HG03097 (cell line): ENCODE measurements around the gene SOX9.

Experiments
- ATAC-seq: cut with Tn5 transposase; IDR thresholded peaks from one replicate; pipeline ENCODE4 v1.9.1; 2021; ENCODE audit not compliant: unreplicated experiment, low FRiP score

Gene SOX9

DNA sequence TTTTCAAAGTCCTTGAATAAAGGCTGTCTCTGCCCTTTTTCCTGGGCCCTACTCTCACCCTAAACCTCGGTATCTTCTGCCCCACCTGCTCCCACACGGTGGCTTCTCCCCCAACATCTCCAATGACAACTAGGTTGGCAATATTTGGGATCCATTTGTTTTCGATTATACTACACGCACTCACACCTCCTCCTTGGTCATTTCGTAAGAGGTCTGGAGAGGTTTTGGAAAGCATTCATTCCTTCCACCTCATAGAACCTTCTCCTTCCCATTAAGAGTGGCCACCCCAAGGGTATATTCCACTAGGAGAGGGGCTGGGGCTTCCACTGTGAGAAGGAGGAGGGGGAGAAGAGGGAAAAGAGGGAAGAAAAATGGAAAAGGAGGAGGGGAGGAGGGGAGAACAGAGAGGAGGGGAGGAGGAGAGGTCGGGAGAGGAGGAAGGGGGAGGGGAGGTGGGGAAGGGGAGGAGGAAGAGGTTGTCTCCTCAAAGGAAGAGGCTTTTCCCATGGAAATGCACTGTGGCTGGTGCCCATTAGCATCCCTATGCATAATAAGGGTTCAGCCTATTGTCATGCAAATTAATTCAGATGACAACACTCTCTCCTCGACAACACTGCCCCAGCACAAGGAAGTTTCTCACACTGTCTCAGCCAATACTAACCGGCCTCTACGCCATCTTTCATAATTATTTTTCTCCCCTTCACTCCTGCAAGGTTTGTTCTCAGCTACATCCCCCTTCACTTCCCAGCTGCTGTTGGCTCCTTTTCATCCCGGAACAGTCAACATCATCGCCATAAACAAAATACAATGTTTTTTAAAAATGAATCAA is 30.0 kb downstream of the SOX9 start:
- ATAC-seq: no peak

DNA sequence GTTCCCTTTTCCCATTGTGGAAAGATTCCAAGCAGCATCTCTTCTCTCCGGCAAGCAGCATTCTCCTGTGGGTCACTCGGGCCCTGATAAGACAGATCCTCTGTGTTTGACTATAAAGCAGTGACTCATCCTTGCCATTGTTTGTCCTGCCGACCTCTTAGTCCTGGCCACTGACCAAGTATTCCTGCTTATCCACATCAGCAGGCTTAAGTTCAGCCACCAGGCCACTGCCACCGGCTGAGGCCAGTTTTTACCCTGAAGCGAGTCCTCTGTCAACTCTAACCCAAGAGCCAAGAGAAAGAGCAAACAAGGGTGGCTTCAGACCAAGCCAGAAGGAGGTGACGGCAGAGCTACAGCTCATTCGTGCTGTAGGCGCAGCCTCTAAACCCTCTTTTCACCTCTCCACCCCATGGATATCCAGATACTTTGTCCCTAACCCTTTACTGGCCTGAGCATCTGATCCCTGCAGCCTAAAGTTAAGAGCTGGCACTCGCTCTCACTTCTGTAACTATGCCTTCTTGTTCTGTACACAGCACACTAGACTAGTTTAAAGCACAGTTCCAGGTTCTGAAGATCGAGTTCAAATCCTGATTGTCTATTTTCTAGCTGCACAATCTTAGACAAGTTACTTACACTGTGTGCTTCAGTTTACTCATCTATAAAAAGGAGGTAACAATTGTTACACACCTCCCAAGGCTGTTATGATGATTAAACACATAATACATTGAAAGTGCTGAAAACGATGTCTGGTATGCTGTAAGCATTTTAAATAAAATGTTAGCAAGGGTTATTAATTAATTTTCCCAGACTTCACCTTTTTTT is 31.0 kb downstream of the SOX9 start:
- ATAC-seq: no peak

GRCh38 chr17:72152387-72152929 is 31.6 kb downstream of the SOX9 start:
- no peak for ATAC-seq

DNA sequence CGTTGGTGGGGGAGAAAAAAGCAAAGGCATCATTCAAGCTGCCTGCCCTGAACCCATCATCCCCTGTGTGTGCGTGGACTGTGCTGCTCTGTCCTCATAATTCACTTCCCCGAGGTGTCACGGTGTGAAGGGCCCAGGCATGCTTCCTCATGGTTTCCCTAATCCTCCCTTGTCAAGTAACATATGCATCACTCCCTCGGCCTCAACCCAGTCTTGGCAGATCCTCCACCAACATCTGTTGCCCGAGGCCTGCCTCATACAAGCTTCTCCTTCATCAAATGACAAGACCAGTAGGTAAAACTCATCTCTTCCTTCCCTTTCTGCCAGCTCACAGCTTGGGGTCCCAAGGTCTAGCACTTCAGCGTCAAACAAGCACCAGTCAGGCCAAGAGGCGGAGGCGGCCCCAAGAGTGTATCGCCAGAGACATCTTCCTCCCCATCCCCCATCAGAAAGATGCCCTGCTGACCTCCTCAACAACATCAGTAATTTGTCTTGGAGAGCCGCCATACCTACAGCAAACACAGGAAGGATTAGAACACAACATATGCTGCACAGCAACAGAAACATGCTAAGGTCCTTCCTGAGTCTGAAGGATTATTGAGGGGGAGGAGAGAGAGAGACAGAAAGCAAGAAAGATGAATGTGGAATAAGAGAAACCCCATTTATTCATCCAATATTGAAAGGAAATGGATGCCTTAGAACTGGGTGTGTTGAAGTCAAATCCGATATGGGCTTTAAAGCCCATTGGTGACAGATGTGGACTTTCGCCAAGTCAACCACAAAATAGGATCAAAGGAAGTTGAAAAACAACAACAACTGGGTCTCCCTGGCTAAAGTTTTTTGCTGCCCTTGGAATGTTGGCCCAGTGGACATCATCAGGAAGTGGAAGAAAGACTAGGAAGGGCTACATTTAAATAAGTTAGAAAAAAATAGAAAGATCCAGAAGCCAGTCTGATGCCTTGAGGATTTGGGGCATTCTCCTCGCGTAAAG is 38.4 kb downstream of the SOX9 start:
- ATAC-seq: no peak

DNA sequence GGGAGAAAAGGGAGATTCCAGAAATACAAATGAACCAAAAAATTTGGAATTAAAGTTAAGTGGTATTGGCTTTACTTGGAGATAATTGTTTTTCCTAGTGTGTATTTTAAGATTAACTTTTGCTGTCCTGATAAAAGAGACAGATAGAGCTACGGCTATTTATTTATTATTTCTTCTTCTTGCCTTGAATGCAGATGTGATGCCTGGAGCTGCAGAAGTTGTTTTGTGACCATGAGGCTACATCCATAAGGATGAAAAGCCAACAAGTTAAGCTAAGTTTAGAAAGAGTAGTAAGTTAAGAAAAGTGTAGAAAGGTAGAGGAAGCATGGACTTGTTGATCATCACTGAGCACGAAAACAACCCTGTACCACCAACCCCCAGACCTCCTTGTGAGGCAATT is 41.7 kb downstream of the SOX9 start:
- no peak for ATAC-seq

DNA sequence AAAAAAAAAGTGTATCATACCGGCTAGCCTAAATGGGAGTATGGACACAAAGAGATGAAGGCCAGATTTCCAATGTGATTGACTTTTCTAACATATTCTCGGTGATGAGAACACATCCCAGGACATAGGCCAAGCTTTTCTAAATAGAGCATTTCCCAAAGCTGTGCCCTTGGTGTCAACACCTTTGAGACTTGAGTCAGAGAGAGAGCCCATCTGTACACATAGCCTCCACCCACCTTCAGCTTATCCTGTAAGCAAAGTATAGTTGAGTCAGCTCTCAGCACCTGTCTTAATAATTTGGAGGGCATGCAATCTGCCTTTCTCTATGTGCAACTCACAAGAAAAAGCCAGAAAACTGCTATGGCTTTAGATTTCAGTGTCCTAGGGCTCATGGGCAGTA is 42.7 kb downstream of the SOX9 start:
- ATAC-seq: no peak

GRCh38 chr17:72164158-72164739 is 43.4 kb downstream of the SOX9 start:
- ATAC-seq: no peak

DNA sequence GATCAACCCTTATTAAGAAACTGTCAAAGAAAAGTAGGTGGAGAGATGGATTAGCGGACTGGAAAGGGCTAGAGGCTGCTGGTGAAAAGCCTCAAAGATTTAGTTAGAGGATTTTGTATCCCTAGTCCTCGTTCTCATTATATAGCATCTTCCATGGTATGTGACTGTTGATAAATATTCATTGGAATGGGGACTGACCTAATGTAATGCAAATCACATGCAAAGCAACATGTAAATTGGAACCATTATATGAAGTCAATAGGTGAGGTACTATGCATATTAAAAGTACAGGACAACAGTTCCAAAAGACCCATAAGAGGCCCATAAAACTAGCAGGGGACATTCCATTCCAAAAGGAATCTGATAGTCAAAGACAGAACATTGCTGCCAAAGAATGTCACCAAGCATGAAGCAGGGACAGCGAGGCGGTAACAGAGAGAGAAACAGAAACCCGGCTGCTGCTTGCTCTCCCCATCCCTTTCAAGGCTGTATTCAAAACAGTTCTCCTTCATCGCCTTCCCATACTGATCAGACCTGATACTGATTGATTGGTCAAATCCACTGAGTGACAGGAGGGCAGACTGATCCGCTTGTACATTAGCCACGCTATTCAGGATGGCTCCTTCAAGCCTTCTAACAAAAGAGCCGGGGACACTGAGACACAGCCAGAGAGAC is 44.5 kb downstream of the SOX9 start:
- ATAC-seq: no peak

DNA sequence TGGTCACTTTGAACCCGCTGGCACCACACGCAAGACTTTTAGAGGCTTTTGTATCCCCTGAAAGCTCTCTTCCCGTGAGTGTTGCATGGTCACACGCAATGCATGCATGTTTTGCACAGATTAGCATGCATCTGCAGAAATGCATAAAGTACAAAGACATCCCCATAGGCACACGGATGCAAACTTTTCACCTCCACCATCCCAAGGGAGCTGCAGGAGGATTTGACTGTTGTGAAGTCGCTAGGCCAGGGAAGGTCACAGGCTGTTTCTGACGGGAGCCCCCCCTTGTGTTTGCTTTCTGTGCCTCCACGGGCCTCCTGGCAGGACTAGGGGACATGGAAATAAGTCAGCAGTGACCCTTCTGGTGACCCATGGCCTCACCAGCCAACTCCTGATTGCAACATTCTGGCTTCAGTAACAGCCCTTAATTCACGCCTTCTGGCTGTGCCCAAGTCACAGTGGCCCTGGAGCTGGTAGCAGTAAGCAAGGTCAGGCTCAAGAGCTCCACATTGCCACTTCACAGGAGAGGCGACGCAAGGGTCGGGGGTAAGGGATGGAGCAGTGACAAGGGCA is 45.1 kb downstream of the SOX9 start:
- ATAC-seq: no peak

DNA sequence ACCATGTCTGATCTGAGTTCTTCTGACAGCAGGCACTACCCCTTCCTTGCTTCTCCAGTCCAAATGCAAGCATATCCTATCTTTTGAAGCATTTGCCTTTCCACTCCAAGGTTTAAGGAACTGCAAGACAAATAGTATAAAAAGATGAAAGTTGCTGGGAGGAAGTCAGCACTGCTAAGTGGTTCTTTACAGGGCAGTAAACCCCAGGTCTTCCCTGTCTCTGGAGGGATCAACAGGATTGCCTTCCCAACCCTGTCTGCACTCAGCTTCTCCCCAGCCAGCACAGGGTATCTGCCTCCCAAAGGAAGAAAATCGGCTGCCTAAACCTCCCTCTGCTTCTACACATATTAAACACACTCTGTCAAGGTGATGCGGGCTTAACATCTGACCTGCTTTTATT is 46.8 kb downstream of the SOX9 start:
- ATAC-seq: no peak

DNA sequence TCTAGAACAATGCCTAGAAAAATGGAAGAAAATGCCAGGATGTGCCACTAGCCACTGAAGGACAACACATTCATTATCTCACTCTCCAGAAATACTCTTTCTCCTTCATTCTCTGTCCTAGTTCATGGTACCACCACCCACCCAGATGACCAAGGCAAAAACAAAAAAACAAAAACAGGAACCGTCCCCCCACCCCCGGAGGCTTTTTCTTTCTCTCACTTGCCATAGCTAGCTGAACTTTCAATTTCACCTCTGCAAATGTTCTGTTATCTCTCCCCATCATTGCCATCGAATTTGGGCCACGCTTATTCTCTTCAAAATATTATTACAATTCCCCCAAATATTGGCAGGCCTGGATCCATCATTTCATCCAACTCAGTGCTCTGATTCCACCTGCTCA is 49.0 kb downstream of the SOX9 start:
- no peak for ATAC-seq

GRCh38 chr17:72171703-72172667 is 51.2 kb downstream of the SOX9 start:
- no peak for ATAC-seq

DNA sequence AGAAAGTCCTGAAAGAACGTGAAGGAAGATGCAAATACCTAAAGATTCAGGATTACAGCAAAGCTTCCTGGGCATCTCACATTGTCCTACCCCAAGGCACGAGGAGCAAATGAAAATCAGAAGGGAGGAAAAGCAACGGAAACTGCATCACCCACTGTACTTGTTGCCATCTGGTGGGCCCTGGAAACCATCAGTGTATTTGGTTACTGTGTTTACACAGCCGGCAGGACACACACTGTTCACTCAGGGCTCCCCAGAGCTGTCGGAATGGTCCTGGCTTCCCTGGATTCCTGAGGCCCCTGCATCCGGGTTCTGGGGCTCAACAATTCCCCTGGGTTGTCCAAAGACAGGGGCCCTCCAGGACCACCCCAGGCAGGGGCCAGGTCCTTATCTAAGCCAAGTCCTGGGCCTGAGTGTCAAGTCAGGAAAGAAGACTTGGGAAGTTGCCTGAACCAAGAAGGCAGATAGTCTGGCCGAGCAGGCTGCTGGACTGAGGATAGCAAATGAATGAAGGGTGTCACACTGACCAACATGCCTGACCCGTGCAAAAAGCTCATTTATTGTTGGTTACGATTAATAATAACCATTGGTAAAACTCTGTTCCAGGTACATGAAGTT is 52.8 kb downstream of the SOX9 start:
- ATAC-seq: no peak

- ATAC-seq: no peak
Observed at GRCh38 chr17:72175263-72175662, 54.4 kb downstream of the SOX9 start.
